Endothelial cell of umbilical vein (primary cell): ENCODE results near the gene ZKSCAN3.

Source experiments
- EZH2 ChIP-seq: IDR thresholded peaks from 2 replicates; pipeline ENCODE4 v1.6.1; 2012; ENCODE audit warnings: borderline replicate concordance, low read depth, mild to moderate bottlenecking, moderate library complexity, low read length, inconsistent platforms; ENCODE audit not compliant: severe bottlenecking
- GATA2 ChIP-seq: IDR thresholded peaks from 2 replicates; pipeline ENCODE4 v1.7.0; 2011; ENCODE audit warnings: low read depth, mild to moderate bottlenecking, moderate library complexity, mixed read lengths, low read length; ENCODE audit not compliant: insufficient read length, insufficient read depth
- JUN ChIP-seq: IDR thresholded peaks from 2 replicates; pipeline ENCODE4 v1.6.1; 2011; ENCODE audit warnings: borderline replicate concordance, low read depth; ENCODE audit not compliant: insufficient read length, insufficient read depth
- MAX ChIP-seq: IDR thresholded peaks from 2 replicates; pipeline ENCODE4 v1.6.1; 2011; ENCODE audit not compliant: insufficient read depth, insufficient read length
- MYC ChIP-seq: IDR thresholded peaks from one replicate; pipeline ENCODE4 v1.6.1; 2011; ENCODE audit warnings: mild to moderate bottlenecking, low read depth, low read length
- POLR2A ChIP-seq: IDR thresholded peaks from 2 replicates; pipeline ENCODE4 v1.6.1; 2012; ENCODE audit warnings: low read depth, mild to moderate bottlenecking, control low read depth, low read length
- POLR2AphosphoS5 ChIP-seq: IDR thresholded peaks from 2 replicates; pipeline ENCODE4 v1.6.1; 2012; ENCODE audit warnings: low read depth, mild to moderate bottlenecking, control low read depth, low read length, moderate library complexity; ENCODE audit not compliant: insufficient read depth
- TF ChIP-seq, protein P1 (sequence below), 2 donors: IDR thresholded peaks; 1 replicate in 1 of 2; 2 replicates in 1 of 2; pipeline ENCODE4 v1.5.1; 2011; ENCODE audit warnings: low read length in 2 of 2, mild to moderate bottlenecking in 2 of 2, moderate library complexity in 2 of 2, control low read depth in 1 of 2, inconsistent platforms in 1 of 2, low read depth in 1 of 2; ENCODE audit not compliant: insufficient read depth in 1 of 2; ENCODE audit errors: extremely low read depth in 1 of 2

GRCh38 chr6:28354688-28355554 is 5.2 kb downstream of the ZKSCAN3 start:
- no peak for TF ChIP-seq MAX
- no peak for TF ChIP-seq POLR2A
- TF ChIP-seq, protein P1, sequence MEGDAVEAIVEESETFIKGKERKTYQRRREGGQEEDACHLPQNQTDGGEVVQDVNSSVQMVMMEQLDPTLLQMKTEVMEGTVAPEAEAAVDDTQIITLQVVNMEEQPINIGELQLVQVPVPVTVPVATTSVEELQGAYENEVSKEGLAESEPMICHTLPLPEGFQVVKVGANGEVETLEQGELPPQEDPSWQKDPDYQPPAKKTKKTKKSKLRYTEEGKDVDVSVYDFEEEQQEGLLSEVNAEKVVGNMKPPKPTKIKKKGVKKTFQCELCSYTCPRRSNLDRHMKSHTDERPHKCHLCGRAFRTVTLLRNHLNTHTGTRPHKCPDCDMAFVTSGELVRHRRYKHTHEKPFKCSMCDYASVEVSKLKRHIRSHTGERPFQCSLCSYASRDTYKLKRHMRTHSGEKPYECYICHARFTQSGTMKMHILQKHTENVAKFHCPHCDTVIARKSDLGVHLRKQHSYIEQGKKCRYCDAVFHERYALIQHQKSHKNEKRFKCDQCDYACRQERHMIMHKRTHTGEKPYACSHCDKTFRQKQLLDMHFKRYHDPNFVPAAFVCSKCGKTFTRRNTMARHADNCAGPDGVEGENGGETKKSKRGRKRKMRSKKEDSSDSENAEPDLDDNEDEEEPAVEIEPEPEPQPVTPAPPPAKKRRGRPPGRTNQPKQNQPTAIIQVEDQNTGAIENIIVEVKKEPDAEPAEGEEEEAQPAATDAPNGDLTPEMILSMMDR (IDR thresholded peaks at IDR 0.05; ENCODE audit: extremely low read depth in 1 of 2, insufficient read depth in 1 of 2, low read depth in 1 of 2, low read length in 2 of 2): no peak
- no peak for TF ChIP-seq POLR2AphosphoS5
- no peak for TF ChIP-seq EZH2
- TF ChIP-seq MYC: no peak
- no peak for TF ChIP-seq JUN
- TF ChIP-seq GATA2: no peak
